Measurements from ENCODE around the gene CERS2.

The CERS2 gene

DNA sequence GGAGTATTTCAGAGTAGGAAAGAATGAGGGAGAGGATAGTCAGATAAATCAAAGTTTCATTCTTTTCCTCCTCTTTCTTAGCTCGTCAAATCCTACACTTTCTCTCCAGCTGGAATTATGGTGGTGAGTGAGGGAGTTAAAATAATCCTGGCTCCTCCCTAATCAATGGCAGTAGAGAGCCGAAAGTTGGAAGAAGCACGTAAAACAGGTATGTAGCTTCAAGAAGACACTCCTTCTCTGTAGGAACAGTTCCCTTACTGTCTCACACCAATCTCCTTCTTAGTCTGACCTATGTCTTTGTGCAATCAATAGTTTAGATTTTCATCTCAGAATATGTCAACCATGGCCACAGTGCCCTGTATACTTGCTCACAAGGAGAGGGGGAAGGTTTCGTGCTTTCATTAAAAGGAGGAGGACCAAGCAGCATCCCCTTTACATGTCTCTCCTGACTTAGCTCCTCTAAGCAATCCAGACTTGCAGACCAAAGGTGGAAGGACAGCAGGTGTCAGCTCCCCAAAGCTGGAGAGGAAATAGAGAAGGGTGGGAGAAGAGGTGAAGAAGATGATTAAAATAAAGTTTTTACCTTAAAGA, 31.2 kb upstream of the CERS2 start:
- no peak for TF ChIP-seq CTCF (IDR thresholded peaks at IDR 0.05; ENCODE audit: insufficient read depth, low read length, missing control alignments)
- CTCF ChIA-PET = interaction anchor here (0.9 to 16.2 kb wide), 21 partner anchors 10 to 732 kb away, joined by 3 to 551 read pairs (median 4); partner anchors contain the start of genes ADAMTSL4, ANXA9 and CERS2
- POLR2A ChIA-PET = interaction anchor here (0.6 to 1.4 kb wide), 4 partner anchors 9 to 56 kb away, joined by 3 to 5 read pairs (median 3); partner anchors contain the start of gene CERS2
- peak overlapping the region; percentile 71 for H3K4me3 ChIP-seq (ENCODE audit: low read depth, low read length)
- no peak for DNase-seq (ENCODE audit: low read depth, low spot score)

GRCh38 chr1:151003180-151003579, 28.5 kb upstream of the CERS2 start:
- no peak for DNase-seq (ENCODE audit: low read depth, low spot score)
- ChIA-PET POLR2A (no interaction called here), CTCF (interaction anchor here (0.6 to 16.2 kb wide), 3 partner anchors 7 to 49 kb away, joined by 3 to 551 read pairs (median 136); partner anchors contain the start of genes ANXA9 and CERS2)
- TF ChIP-seq CTCF (IDR thresholded peaks at IDR 0.05; ENCODE audit: insufficient read depth, low read length, missing control alignments) = no peak
- no peak overlapping the region for H3K4me3 ChIP-seq (ENCODE audit: low read depth, low read length)

GRCh38 chr1:151002611-151003010, 28.0 kb upstream of the CERS2 start:
- TF ChIP-seq CTCF (IDR thresholded peaks at IDR 0.05; ENCODE audit: insufficient read depth, low read length, missing control alignments) = no peak
- no peak overlapping the region for H3K4me3 ChIP-seq (ENCODE audit: low read depth, low read length)
- POLR2A ChIA-PET = no interaction called here
- CTCF ChIA-PET = interaction anchor here (5.8 to 16.2 kb wide), 2 partner anchors 7 to 21 kb away, joined by 136 to 551 read pairs; partner anchors contain the start of genes ANXA9 and CERS2
- no peak for DNase-seq (ENCODE audit: low read depth, low spot score)

- no peak overlapping the region for H3K4me3 ChIP-seq (ENCODE audit: low read depth, low read length)
- ChIA-PET POLR2A (no interaction called here), CTCF (interaction anchor here (5.8 to 16.2 kb wide), 2 partner anchors 6 to 20 kb away, joined by 136 to 551 read pairs; partner anchors contain the start of genes ANXA9 and CERS2)
- no peak for DNase-seq (ENCODE audit: low read depth, low spot score)
- no peak for TF ChIP-seq CTCF (IDR thresholded peaks at IDR 0.05; ENCODE audit: insufficient read depth, low read length, missing control alignments)
Measured at GRCh38 chr1:151002051-151002450, 27.4 kb upstream of the CERS2 start.

- POLR2A ChIA-PET = no interaction called here
Measured at GRCh38 chr1:151001602-151002001, 27.0 kb upstream of the CERS2 start.

More at GRCh38 chr1:151001602-151002001, 27.0 kb upstream of the CERS2 start:
- CTCF ChIA-PET = interaction anchor here (0.9 to 16.2 kb wide), 2 partner anchors 20 to 79 kb away, joined by 3 to 551 read pairs; partner anchors contain the start of genes ANXA9 and CERS2
- no peak overlapping the region for H3K4me3 ChIP-seq (ENCODE audit: low read depth, low read length)
- no peak for TF ChIP-seq CTCF (IDR thresholded peaks at IDR 0.05; ENCODE audit: insufficient read depth, low read length, missing control alignments)
- DNase-seq (ENCODE audit: low read depth, low spot score) = no peak
